GM18499 (cell line): ENCODE measurements around the gene POMT2.
"Not testable (repeated sequence)": the region's sequence is repeated elsewhere in the genome, so short reads cannot be mapped to it uniquely, and the experiment has no call there.

ENCODE experiments used
- ATAC-seq: cut with Tn5 transposase; IDR thresholded peaks from one replicate; pipeline ENCODE4 v1.9.1; 2021; ENCODE audit warnings: moderate number of reproducible peaks; ENCODE audit not compliant: insufficient read depth, unreplicated experiment

POMT2 gene

GRCh38 chr14:77303417-77304156 is 17.1 kb downstream of the POMT2 start:
- no peak for ATAC-seq

GRCh38 chr14:77302926-77303325 is 17.8 kb downstream of the POMT2 start:
- no peak for ATAC-seq

GRCh38 chr14:77301103-77301502 is 19.6 kb downstream of the POMT2 start:
- ATAC-seq = no peak

- ATAC-seq = no peak
Measured at GRCh38 chr14:77299771-77300170, 20.9 kb downstream of the POMT2 start.

GRCh38 chr14:77296906-77297305 is 23.8 kb downstream of the POMT2 start:
- ATAC-seq = no peak

GRCh38 chr14:77296155-77296554 is 24.5 kb downstream of the POMT2 start:
- ATAC-seq = no peak

GRCh38 chr14:77290705-77291104 is 30.0 kb downstream of the POMT2 start:
- no peak for ATAC-seq

- ATAC-seq = no peak
Measured at GRCh38 chr14:77286576-77286975, 34.1 kb downstream of the POMT2 start.

- ATAC-seq = no peak
Measured at GRCh38 chr14:77284466-77284865, 36.2 kb downstream of the POMT2 start.

- no peak for ATAC-seq
Measured at GRCh38 chr14:77284066-77284465, 36.6 kb downstream of the POMT2 start.

- no peak for ATAC-seq
Measured at GRCh38 chr14:77281852-77282410, 38.8 kb downstream of the POMT2 start.

GRCh38 chr14:77280921-77281320 is 39.8 kb downstream of the POMT2 start:
- not testable (repeated sequence) for ATAC-seq

- no peak for ATAC-seq
Measured at GRCh38 chr14:77279719-77280118, 41.0 kb downstream of the POMT2 start.

GRCh38 chr14:77278461-77279230 is 42.0 kb downstream of the POMT2 start:
- ATAC-seq = no peak

- no peak for ATAC-seq
Measured at GRCh38 chr14:77276959-77277358, 43.7 kb downstream of the POMT2 start.

- ATAC-seq = no peak
Measured at GRCh38 chr14:77276295-77276935, 44.3 kb downstream of the POMT2 start.

GRCh38 chr14:77275601-77276017 is 45.1 kb downstream of the POMT2 start:
- no peak for ATAC-seq

GRCh38 chr14:77275041-77275580 is 45.6 kb downstream of the POMT2 start:
- ATAC-seq = no peak

- ATAC-seq = no peak
Measured at GRCh38 chr14:77273796-77274195, 46.9 kb downstream of the POMT2 start.

GRCh38 chr14:77272261-77272660 is 48.4 kb downstream of the POMT2 start:
- no peak for ATAC-seq
